Lower leg skin (tissue), 4 donors: ENCODE results near the gene EPB41. TPM values are rescaled to one million over a fixed set of nuclear protein-coding genes. Genes with fewer than 3 reads are reported as not detected.

Experiments used
- DNase-seq, 2 donors: peaks; one replicate each; pipeline ENCODE4 v3.0.0-alpha.2; 2019; ENCODE audit warnings: low spot score in 2 of 2
- H3K4me3 ChIP-seq: fragments of 200-600 bp; sonication (generic); 2 replicates; pipeline ENCODE4 v1.5.1; 2017; ENCODE audit warnings: mild to moderate bottlenecking, low read depth; ENCODE audit not compliant: poor library complexity, severe bottlenecking
- POLR2A ChIP-seq, 2 donors: fragments of 450-650 bp; IDR thresholded peaks; one replicate each; pipeline ENCODE4 v1.6.1; 2016 to 2017; ENCODE audit warnings: antibody characterized with exemption in 2 of 2, mild to moderate bottlenecking in 1 of 2, moderate library complexity in 1 of 2
- WGBS, 2 donors: methylation state at CpG; one replicate each; pipeline ENCODE4 v1.1.5; 2018; 5-methylcytosine and 5-hydroxymethylcytosine counted together
- intact Hi-C: fragments of 100-400 bp; cut with DNase I; formaldehyde crosslinking; loops from one replicate; pipeline ENCODE4 v1.15.0; 2023; ENCODE audit warnings: low total_unique reads
- total RNA-seq, 4 donors: library from RNA; depleted of rRNA; stranded (reverse); fragments of >200 nt; gene quantifications; one replicate each; pipeline ENCODE4 v1.1.0, GENCODE V29; 2016
- TF ChIP-seq, protein P1 (sequence below), 3 donors: fragments of 450-650 bp; IDR thresholded peaks; one replicate each; pipeline ENCODE4 v1.5.1; 2016; ENCODE audit warnings: antibody characterized with exemption in 3 of 3, mild to moderate bottlenecking in 3 of 3, moderate library complexity in 2 of 3

EPB41 gene
- total RNA-seq, 4 donors from 2014 or later = 41.1 to 60.2 (median 50.3) TPM

DNA sequence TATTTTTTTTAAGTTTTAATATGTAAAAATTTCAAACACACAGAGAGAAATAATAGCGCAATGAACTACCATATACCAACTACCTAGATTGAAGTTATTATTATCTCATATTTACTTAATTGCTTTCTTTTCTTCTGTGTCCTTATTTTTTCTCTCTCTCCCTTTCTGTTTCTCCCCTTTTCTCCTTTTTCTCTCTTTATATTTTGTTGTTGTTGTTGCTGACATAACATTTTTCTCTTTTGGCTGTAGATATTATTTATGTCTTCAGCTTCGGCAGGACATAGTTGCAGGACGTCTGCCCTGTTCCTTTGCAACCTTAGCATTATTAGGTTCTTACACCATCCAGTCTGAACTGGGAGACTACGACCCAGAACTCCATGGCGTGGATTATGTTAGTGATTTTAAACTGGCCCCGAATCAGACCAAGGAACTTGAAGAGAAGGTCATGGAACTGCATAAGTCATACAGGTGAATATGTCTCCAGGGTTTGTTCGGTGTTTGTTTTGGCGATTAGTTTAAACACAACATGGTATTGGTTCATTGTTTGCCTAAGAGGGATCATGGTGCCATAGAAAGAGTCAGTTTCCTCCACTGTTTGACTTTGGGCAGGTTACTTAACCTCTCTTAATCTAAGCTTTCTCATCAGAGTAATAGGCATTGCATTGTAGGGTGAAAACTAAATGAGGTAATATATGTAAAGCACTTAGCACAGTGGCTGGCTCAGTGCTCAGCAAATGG is 103.8 kb downstream of the EPB41 start:
- H3K4me3 ChIP-seq = no peak overlapping the region
- DNase-seq = no peak
- intact Hi-C loops = no loop called here
- TF ChIP-seq POLR2A (IDR thresholded peaks at IDR 0.05) = no peak
- TF ChIP-seq, protein P1, sequence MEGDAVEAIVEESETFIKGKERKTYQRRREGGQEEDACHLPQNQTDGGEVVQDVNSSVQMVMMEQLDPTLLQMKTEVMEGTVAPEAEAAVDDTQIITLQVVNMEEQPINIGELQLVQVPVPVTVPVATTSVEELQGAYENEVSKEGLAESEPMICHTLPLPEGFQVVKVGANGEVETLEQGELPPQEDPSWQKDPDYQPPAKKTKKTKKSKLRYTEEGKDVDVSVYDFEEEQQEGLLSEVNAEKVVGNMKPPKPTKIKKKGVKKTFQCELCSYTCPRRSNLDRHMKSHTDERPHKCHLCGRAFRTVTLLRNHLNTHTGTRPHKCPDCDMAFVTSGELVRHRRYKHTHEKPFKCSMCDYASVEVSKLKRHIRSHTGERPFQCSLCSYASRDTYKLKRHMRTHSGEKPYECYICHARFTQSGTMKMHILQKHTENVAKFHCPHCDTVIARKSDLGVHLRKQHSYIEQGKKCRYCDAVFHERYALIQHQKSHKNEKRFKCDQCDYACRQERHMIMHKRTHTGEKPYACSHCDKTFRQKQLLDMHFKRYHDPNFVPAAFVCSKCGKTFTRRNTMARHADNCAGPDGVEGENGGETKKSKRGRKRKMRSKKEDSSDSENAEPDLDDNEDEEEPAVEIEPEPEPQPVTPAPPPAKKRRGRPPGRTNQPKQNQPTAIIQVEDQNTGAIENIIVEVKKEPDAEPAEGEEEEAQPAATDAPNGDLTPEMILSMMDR (IDR thresholded peaks at IDR 0.05) = no peak
- 90 to 94% methylated on average over 8 of the region's 8 CpGs for WGBS, 2 donors

GRCh38 chr1:29022620-29023019 is 108.3 kb downstream of the EPB41 start:
- TF ChIP-seq, protein P1 (IDR thresholded peaks at IDR 0.05) = no peak
- TF ChIP-seq POLR2A (IDR thresholded peaks at IDR 0.05) = no peak
- H3K4me3 ChIP-seq = no peak overlapping the region
- intact Hi-C loops = no loop called here
- 94 to 96% methylated on average over 3 of the region's 3 CpGs for WGBS, 2 donors
- no peak for DNase-seq

GRCh38 chr1:29029667-29030066 is 115.3 kb downstream of the EPB41 start:
- TF ChIP-seq, protein P1 (IDR thresholded peaks at IDR 0.05) = no peak
- TF ChIP-seq POLR2A (IDR thresholded peaks at IDR 0.05) = no peak
- no peak overlapping the region for H3K4me3 ChIP-seq
- DNase-seq = no peak
- 87% methylated on average over 4 of the region's 4 CpGs for WGBS, 2 donors
- intact Hi-C loops = loop anchor here (5.0 to 10.0 kb wide), 2 partner anchors 147 to 245 kb away; no protein-coding TSS in a partner anchor

DNA sequence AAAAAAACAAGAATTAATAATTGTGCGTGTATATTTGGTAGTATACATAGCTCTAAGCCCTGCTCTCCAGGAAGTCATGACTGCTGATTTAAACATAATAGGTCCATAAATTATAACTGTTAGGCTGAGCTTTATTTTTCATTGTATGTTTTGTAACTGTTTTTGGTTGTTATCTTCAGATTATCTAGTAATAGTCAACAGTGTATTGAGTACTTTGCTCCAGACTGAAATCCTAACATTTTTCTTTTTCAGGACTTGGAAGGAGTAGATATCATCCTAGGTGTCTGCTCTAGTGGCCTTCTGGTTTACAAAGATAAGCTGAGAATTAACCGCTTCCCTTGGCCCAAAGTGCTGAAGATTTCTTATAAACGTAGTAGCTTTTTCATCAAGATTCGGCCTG is 118.5 kb downstream of the EPB41 start:
- 86 to 87% methylated on average over 4 of the region's 4 CpGs for WGBS, 2 donors
- TF ChIP-seq, protein P1 (IDR thresholded peaks at IDR 0.05) = no peak
- no peak for TF ChIP-seq POLR2A (IDR thresholded peaks at IDR 0.05)
- intact Hi-C loops = loop anchor here (5.0 to 10.0 kb wide), 2 partner anchors 151 to 248 kb away; no protein-coding TSS in a partner anchor
- no peak for DNase-seq
- H3K4me3 ChIP-seq = no peak overlapping the region

DNA sequence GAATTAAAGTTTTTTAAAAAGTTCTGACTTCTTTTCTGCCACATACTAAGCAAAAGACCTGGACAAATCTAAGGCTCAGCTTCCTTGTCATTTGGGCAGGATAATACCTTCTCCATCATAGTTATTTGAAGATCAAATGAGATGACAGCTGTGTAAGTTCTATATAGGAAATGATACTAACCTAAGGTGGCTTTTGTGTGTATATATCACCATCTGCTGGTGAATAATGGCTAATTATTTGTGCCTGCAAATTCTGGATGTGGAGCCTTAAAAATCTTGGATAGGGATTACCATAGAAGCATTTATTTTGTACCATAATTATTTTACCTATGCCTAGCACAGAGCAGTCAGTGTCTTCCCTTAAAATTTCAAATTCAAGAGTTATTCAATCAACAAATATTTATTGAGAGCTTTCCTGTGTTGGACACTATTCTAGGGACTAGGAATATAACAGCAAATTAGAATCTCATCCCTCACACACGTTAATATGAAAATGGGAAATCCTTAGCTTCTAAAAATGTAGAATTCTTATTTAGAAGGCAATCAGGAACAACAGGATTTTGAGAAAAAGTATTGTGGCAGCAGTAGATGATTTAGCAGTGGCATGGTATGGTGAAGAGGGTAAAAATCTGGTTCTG is 119.6 kb downstream of the EPB41 start:
- intact Hi-C loops = loop anchor here (5.0 to 10.0 kb wide), 2 partner anchors 152 to 249 kb away; no protein-coding TSS in a partner anchor
- 61 to 77% methylated on average over 1 of the region's 1 CpG for WGBS, 2 donors
- DNase-seq = no peak
- TF ChIP-seq, protein P1 (IDR thresholded peaks at IDR 0.05) = peak in 1 of 3 donors; percentile 37
- TF ChIP-seq POLR2A (IDR thresholded peaks at IDR 0.05) = no peak
- no peak overlapping the region for H3K4me3 ChIP-seq
